HG02973 (cell line): ENCODE results near the gene ZBTB21.
"Not testable (repeated sequence)": the region's sequence is repeated elsewhere in the genome, so short reads cannot be mapped to it uniquely, and the experiment has no call there.

Experiments used
- ATAC-seq: cut with Tn5 transposase; IDR thresholded peaks from one replicate; pipeline ENCODE4 v1.9.1; 2021; ENCODE audit warnings: moderate library complexity; ENCODE audit not compliant: unreplicated experiment

ZBTB21 gene

DNA sequence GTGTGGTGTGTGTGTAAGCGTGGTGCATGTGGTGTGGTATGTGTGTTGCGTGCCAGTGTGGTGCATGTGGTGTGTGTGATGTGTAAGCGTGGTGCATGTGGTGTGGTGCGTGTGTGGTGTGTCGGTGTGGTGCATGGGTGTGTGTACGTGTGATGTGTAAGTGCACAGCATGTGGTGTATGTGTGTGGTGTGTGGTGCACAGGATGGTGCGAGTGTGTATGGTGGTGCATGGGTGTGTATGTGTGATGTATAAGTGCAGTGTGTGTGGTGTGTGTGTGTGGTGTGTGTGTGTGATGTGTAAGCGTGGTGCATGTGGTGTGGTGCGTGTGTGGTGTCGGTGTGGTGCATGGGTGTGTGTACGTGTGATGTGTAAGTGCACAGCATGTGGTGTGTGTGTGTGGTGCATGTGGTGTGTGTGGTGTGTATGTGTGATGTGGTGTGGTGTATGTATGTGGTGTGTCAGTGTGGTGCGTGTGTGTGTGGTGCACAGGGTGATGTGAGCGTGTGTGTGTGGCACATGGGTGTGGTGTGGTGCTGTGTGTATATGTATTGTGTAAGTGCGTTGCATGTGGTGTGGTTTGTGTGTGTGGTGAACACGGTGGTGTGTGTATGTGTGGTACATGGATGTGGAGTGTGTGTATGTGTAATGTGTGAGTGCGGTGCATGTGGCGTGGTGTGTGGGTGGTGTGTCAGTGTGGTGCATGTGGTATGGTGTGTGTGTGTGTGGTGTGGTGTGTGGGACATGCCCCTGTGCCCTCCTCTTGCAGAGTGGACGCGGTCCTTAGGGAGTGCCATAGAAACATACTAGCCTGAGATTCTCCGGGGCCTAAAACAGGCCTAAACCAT, 55.3 kb downstream of the ZBTB21 start:
- no peak for ATAC-seq

DNA sequence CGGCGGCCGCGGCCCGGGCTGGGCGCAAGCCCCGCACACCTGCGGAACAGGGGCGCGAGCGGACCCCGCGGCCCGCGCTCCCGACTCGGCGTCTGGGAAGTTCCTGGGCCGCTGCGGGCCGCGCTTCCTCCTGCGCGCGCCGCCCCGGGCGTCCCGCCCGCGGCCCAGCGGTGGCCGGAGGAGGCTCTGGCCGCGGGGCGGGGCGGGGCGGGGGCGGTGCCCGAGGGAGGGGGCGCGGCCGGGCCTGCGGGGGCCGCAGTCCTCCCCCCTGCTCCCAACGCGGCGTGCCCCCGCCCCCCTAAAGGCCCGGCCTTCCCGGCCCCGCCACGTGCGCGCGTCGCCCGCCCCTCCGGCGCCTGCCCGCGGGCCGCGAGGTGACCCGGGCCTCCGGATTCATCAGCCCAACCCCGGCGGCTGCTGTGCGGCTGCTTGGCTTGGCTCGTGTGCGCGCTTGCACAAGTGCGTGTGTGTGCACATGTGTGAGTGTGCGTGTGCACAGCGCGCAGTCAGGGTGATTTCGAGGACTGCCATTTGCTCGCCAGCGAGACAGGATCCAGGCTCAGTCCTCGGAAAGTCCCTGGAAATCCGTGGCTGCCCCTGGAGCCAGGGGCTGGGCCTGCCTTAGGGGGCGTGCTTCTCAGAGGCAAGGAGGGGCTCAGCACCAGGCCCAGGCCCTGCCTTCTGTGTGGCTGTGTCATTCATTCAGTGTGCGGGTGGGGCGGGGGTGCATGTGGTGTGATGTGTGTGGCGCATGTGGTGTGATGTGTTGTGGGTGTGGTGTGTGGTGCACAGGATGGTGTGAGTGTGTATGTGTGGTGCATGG, 56.1 kb downstream of the ZBTB21 start, which contains the start of gene C2CD2:
C2CD2 (minus strand) TSS at position 188 of the 823 bp plus-strand sequence. CDS start 370 bp downstream, outside the sequence.
- no peak for ATAC-seq

DNA sequence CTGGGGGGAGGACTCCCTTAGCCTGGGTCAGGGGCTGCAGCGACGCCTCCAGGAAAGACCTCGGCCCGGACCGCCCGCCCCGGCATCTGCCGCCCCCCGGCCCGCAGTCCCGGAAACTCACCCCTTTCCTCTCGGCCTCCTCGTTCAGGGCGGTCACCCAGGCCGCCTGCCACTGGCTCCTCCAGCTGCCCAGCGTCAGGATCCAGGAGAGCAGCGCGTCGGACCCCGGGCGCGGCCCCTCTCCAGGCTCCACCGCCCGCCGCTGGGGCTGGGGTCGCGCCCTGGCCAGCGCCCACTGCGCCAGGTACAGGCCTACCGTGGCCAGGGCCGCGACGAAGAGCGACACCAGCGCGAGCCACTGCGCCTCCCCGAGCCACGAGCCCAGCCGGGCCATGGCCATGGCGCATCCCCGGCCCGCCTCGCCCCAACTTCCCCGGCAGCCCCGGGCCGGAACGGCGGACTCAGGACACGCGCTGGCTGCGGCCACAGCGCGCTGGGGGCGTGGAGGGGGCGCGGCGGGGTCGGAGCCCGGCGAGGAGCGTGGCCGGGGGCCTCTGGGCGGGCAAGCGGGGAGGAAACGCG, 56.8 kb downstream of the ZBTB21 start:
- ATAC-seq, result no peak

DNA sequence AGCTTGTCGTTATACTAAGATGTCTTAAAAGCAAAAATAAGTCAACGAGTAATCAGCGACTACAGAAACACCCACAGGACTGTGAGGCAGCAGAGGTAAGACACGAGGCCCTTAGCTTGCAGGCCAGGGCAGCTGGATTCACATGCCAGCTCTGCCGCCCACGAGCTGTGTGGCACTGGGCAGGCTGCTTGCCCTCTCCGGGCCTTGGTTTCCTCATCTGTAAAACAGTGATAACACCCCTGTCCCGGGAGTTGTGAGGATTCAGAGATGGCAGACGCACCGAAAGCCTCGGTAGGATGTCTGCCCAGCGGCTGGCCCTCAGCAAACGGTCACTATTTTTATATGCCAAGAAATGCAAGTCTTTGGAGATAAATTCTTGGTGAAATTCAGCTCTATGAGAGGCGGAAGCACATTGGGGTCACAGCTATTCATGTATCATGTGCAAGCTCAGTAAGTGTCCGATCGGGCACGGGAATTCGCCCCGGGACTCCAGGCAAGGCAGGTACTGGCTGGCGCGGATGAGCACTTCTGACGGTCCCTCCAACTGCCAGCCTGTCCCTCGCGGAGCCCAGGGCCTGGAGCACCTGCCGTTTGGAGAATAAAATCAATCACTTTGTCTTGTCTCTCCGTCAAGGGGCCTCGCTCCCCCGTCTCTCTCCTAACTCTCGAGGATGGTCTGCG, 57.5 kb downstream of the ZBTB21 start:
- no peak for ATAC-seq

DNA sequence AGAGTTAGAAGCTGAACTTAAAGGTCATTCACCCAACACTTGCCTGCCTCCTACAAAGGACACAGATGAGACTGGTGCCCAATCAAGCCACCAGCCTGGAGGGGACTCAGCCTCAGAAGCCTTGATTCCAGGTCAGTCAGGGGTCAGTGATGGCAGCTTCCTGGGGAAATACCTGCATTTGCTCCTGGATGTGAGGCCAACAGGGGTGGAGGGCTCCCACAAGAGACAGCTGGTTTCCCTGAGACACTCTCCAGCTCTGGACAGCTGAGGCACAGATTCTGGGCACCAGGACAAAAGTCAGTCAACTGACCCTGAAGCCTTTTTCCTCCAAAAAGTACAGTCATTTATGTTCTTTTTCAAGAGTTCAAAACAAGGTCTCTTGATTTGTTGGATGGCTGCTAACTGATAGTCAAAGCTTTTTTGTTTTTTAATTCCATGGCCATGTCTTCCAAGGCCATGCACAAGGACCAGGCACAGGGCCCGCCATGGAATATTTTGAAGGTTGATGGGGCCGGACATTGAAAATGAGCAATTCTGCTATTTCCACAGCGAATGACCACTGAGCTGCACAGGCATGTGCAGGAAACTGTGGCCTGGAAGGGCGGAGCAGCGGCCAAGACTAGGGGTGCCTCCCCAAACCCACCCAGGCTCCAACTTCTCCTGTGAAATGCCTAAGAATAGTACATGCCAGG, 58.1 kb downstream of the ZBTB21 start:
- ATAC-seq, result no peak

DNA sequence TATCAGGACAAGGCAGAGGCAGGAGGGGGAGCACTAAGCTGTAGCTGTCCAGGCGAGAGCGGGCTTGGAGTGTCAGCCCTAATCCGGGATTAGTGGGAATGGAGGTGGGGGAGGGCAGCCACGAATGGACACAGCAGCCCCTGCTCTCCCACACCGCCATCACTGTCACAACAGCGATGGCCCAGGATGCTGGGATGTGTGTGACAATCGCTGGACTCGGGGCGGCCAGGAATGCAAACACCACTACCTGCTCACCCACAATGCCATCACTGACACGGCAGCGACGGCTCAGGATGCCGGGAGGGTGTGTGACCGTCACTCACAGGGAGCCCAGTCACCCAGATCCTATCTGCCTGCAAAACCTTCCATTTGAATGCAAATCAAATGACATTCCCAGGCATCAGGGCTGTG, 59.2 kb downstream of the ZBTB21 start:
- ATAC-seq, result no peak

DNA sequence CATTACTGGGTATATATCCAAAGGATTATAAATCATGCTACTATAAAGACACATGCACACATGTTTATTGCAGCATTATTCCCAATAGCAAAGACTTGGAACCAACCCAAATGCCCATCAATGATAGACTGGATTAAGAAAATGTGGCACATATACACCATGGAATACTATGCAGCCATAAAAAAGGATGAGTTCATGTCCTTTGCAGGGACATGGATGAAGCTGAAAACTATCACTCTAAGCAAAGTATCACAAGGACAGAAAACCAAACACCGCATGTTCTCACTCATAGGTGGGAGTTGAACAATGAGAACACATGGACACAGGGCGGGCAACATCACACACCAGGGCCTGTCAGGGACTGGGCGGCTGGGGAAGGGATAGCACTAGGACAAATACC, 60.5 kb downstream of the ZBTB21 start:
- ATAC-seq, result not testable (repeated sequence)

DNA sequence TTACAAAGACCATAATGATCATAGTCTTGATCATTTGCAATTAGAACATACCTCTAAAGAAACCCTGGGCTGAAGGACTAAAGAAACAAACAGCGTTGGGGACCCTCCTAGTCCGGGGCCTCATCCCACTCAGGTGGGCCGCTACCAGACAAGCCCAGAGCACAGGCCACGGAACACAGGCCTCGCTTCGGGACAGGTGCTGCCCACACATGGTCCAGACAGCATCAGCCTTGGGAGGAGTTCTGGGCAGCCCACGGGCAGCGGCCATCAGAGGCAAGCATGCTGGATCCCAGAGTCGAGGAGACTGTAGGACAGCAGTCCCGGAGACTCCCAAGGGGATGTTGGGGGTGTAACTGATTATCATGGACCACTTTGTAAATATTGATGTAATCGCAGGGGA, 61.3 kb downstream of the ZBTB21 start:
- no peak for ATAC-seq

DNA sequence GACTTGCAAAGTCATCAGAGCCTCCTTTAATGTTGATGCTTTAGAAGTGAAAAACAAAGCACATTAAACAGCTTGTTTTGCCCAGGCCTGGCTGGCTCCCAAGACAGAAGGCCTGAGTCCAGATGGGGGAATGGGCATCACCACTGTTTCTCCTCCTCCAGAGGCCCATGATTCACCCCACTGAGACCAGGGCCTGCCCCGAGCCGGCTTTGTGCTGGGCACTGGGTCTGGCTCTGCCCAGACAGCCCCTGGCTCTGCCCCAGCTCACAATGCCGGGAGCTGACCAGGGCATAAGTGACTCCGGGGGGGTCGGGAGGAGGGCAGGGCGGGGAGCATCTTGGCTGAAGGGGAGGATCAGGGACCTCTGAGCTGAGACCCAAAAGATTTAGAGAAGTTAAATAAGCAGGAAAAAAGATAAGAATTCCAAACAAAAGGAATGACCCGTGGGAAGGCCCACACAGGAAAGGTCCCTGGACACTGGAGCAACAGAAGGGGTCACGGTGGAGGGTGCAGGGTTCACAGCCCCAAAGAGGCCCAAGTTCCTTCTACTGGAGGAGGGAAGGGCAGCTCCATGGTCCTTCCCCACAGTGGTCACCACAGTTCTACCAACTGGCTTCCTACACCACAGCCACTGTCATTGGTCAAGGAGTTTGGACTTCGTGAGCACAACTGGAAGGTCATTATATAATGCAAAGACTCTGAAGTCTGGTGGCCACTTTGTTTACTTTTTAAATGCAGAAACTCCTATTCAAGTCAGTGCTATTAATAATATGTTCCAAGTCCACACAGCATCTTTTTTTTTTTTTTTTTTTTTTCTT, 61.9 kb downstream of the ZBTB21 start:
- ATAC-seq, result no peak

DNA sequence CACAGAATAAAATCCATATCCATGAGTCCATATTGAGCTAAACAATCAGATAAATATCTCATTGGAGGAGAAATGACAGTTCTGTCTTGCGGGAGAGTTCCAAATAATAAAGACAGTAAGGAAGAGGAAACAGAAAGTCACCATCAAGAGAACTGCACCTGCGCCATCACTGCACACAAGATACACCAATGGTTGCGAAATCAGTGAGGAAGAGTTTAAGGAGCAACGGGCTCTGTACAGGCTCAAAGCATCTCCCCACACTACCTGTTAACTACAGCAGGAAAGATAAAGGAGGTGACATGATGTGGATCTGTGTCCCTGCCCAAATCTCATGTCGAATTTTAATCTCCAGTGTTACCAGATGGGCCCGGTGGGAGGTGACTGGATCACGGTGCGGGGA, 64.2 kb downstream of the ZBTB21 start:
- ATAC-seq, result no peak

DNA sequence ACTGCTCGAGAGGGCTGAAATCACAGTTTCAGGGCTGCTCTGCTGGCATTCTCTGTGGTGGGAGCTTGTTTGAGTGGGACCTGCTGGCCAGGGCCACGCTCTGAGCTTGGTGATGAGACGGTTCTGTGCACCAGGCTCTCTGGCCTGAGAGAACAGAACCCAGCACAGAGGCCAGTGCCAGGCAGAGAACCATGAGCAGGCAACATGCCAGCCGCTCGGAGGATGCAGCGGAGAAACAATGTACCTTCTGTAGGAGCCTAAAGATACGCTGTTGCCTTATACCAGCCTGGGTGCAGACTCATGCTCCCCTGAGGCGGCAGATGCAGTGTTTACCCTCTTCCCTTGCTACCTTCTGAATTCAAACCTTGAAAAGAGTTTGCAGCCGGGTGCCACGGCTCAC, 66.3 kb downstream of the ZBTB21 start:
- ATAC-seq, result no peak

DNA sequence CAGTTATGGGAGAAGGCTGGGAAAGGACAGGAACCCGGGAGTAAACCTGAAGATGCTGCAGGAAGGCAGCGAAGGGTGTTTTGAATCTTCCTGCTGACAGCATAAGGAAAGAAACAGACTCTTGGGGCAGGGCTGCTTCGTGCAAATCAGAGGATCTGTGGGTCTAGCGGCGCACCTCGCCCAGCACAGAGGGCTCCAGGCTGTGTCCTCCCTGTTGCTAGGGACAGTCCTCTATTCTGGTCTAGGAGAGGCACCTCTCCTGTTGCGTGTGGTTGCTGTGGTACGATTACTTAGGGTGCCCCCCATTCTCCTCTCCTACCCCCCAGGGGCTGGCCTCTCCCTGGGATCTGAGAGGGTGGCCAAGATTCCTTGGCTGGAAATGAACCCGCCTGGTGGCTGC, 67.7 kb downstream of the ZBTB21 start:
- no peak for ATAC-seq

DNA sequence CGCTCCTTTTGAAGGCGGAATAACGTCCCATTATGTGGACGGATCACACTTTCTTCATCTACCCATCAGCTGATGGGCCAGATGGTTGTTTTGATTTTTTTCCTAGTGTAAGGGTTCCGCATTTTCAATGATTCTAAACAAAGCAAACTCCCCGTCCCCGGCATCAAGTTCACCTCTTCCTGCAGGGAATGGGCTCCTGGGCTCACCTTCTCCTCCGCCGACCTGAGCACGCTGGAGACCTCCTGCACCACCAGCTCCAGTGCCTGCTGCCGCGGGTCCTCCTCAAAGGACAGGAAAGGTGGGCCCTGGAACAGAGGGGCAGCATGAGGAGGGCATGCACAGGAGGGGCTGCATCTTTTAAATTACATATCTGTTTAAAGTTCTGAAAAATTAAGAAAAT, 68.2 kb downstream of the ZBTB21 start:
- ATAC-seq, result no peak

DNA sequence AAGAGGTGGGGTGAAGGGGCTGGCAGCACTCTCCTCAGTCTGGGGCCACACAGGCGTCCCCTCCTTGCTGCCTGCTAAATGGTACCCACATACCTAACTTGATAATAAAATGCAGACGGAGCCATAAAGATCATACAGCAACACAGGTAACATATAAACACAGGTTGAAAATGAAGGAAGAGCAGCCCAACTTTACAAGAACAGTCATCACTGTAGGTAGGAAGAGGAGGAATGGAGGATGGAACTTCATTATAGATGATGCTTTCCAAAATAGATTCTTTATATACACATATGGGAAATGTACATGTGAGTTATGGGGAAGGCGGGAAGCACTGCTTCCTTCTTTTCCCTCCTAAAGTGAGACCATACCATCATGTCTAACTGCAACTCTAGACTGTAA, 69.7 kb downstream of the ZBTB21 start:
- no peak for ATAC-seq

DNA sequence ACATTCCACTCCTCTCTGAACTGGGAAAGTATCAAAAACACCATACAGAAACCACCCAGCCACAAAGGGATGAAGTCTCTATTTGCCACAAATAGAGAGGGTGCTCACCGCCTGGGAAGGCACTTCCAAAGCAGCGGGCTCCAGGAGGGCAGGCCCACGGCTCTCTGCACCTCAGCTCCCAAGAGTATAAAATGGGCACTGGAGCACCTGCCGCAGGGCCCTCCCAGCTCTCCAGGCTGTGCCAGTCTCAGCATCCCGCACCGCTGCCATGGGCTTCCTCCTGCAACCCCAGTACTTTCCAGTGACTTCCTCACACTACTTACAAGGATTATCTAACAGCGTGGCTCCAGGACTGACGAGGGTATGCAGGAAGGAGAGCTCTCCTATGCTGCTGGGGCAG, 70.8 kb downstream of the ZBTB21 start:
- no peak for ATAC-seq
